ENCODE results near the gene JMY. TPM values are rescaled to one million over a fixed set of nuclear protein-coding genes. Genes with fewer than 3 reads are reported as not detected.

JMY gene
- polyA plus RNA-seq, 1 experiment: 7.2 TPM

DNA sequence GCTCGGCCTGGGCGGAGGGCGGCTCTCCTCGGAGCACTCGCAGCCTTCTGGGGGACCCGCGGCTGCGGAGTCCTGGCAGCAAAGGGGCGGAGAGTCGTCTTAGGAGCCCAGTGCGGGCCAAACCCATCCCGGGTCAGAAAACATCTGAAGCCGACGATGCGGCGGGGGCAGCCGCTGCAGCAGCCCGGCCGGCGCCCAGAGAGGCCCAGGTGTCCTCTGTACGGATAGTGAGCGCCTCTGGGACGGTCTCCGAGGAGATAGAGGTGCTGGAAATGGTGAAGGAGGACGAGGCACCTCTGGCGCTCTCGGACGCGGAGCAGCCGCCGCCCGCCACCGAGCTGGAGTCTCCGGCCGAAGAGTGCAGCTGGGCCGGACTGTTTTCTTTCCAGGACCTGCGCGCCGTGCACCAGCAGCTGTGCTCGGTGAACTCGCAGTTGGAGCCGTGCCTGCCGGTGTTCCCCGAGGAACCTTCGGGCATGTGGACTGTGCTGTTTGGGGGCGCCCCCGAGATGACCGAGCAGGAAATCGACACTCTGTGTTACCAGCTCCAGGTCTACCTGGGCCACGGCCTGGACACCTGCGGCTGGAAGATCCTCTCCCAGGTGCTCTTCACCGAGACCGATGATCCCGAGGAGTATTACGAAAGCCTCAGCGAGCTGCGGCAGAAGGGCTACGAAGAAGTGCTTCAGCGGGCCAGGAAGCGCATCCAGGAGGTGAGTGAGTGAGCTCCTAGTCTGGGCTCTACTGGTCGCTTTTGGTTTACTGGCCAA, 1.2 kb downstream of the JMY start:
- CTCF ChIA-PET: interaction anchor here (0.9 to 1.3 kb wide), 5 partner anchors 104 to 227 kb away, joined by 3 to 7 read pairs (median 5); no protein-coding TSS in a partner anchor
- Histone ChIP-seq H3K27me3 (ENCODE audit: control insufficient read depth, insufficient read depth, low read length) (no peaks in the 10 kb centered on the region), H3K4me3 (ENCODE audit: low read depth, low read length) (peak overlapping the region; percentile 82), H3K9me3 (ENCODE audit: control insufficient read depth, insufficient read depth, low read length) (peaks cover 4% of the 10 kb centered on the region; the same call in 1 of the 2 replicates), H3K27ac (ENCODE audit: low read depth, low read length) (peak overlapping the region; percentile 47)
- TF ChIP-seq, protein P1, sequence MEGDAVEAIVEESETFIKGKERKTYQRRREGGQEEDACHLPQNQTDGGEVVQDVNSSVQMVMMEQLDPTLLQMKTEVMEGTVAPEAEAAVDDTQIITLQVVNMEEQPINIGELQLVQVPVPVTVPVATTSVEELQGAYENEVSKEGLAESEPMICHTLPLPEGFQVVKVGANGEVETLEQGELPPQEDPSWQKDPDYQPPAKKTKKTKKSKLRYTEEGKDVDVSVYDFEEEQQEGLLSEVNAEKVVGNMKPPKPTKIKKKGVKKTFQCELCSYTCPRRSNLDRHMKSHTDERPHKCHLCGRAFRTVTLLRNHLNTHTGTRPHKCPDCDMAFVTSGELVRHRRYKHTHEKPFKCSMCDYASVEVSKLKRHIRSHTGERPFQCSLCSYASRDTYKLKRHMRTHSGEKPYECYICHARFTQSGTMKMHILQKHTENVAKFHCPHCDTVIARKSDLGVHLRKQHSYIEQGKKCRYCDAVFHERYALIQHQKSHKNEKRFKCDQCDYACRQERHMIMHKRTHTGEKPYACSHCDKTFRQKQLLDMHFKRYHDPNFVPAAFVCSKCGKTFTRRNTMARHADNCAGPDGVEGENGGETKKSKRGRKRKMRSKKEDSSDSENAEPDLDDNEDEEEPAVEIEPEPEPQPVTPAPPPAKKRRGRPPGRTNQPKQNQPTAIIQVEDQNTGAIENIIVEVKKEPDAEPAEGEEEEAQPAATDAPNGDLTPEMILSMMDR (IDR thresholded peaks at IDR 0.05; ENCODE audit: low read depth, low read length): no peak
- POLR2A ChIA-PET: interaction anchor here (1.0 to 1.6 kb wide), 2 partner anchors 82 to 277 kb away, joined by 4 to 6 read pairs; partner anchors contain the start of gene HOMER1
- no peak for DNase-seq (ENCODE audit: low read depth, low spot score)

- Histone ChIP-seq H3K9me3 (ENCODE audit: control insufficient read depth, insufficient read depth, low read length) (peaks cover 4% of the 10 kb centered on the region; the same call in 1 of the 2 replicates), H3K27me3 (ENCODE audit: control insufficient read depth, insufficient read depth, low read length) (no peaks in the 10 kb centered on the region), H3K4me3 (ENCODE audit: low read depth, low read length) (peak overlapping the region; percentile 82), H3K27ac (ENCODE audit: low read depth, low read length) (no peak overlapping the region)
- POLR2A ChIA-PET: interaction anchor here (1.6 kb wide), 1 partner anchor 81 kb away, joined by 6 read pairs; no protein-coding TSS in a partner anchor
- TF ChIP-seq, protein P1 (IDR thresholded peaks at IDR 0.05; ENCODE audit: low read depth, low read length): no peak
- no peak for DNase-seq (ENCODE audit: low read depth, low spot score)
- CTCF ChIA-PET: interaction anchor here (0.9 to 1.3 kb wide), 3 partner anchors 104 to 227 kb away, joined by 3 to 7 read pairs (median 5); no protein-coding TSS in a partner anchor
Observed at GRCh38 chr5:79237740-79238560, 2.0 kb downstream of the JMY start.

- POLR2A ChIA-PET: no interaction called here
- DNase-seq (ENCODE audit: low read depth, low spot score): no peak
- TF ChIP-seq, protein P1 (IDR thresholded peaks at IDR 0.05; ENCODE audit: low read depth, low read length): no peak
- CTCF ChIA-PET: interaction anchor here (1.3 to 1.6 kb wide), 2 partner anchors 16 to 216 kb away, joined by 5 to 8 read pairs; no protein-coding TSS in a partner anchor
- no peak overlapping the region for H3K27ac ChIP-seq (ENCODE audit: low read depth, low read length)
- H3K27me3 ChIP-seq (ENCODE audit: control insufficient read depth, insufficient read depth, low read length): no peaks in the 10 kb centered on the region
- H3K9me3 ChIP-seq (ENCODE audit: control insufficient read depth, insufficient read depth, low read length): peaks cover 4% of the 10 kb centered on the region; the same call in 1 of the 2 replicates
- H3K4me3 ChIP-seq (ENCODE audit: low read depth, low read length): no peak overlapping the region
Observed at GRCh38 chr5:79240561-79240960, 4.6 kb downstream of the JMY start.

GRCh38 chr5:79241535-79241979, 5.6 kb downstream of the JMY start:
- DNase-seq (ENCODE audit: low read depth, low spot score): no peak

More at GRCh38 chr5:79241535-79241979, 5.6 kb downstream of the JMY start:
- TF ChIP-seq, protein P1 (IDR thresholded peaks at IDR 0.05; ENCODE audit: low read depth, low read length): no peak
- POLR2A ChIA-PET: no interaction called here
- peaks cover 4% of the 10 kb centered on the region; the same call in 1 of the 2 replicates for H3K9me3 ChIP-seq (ENCODE audit: control insufficient read depth, insufficient read depth, low read length)
- no peaks in the 10 kb centered on the region for H3K27me3 ChIP-seq (ENCODE audit: control insufficient read depth, insufficient read depth, low read length)
- no peak overlapping the region for H3K4me3 ChIP-seq (ENCODE audit: low read depth, low read length)
- H3K27ac ChIP-seq (ENCODE audit: low read depth, low read length): no peak overlapping the region
- CTCF ChIA-PET: interaction anchor here (1.3 to 1.6 kb wide), 2 partner anchors 15 to 217 kb away, joined by 5 to 8 read pairs; no protein-coding TSS in a partner anchor
